ENCODE data around the gene ENTREP3. TPM values are rescaled to one million over a fixed set of nuclear protein-coding genes. Genes with fewer than 3 reads are reported as not detected.
"Not testable (repeated sequence)": the region's sequence is repeated elsewhere in the genome, so short reads cannot be mapped to it uniquely, and the experiment has no call there.

The ENTREP3 gene
- total RNA-seq, 1 experiment from 2014 or later = 72.5 TPM

GRCh38 chr1:155241841-155242264, 13.4 kb downstream of the ENTREP3 start:
- no peak for DNase-seq (ENCODE audit: low spot score)

DNA sequence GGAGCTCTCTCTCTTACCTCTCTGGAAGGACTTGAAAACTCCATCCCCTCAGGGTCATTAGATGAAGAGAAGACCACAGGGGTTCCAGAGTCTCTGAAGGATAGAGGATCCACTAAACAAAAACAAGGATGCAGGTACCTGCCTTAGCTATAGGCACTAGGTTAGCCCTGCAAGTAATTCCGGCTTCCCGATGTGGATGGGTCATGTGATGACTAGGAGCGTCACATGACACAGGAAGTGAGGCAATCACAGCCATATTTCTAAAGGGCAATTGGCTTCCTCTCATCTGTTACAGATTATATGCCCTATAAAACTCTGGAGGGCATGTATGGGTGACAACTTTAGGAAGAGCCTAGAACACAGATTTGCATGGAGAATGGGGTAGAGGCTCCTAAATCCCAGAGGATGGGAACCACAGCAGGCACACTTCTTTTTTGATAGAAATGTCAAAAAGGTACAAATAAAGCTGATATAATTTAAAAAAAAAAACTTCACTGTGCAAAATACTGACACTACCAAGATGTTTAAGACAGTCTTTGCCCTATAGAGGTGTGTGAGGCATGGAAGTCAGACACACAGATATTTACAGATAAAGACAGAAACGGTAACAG, 14.1 kb downstream of the ENTREP3 start:
- Histone ChIP-seq H3K9me3 (ENCODE audit: low read depth, low read length, poor library complexity, severe bottlenecking) (no peaks in the 10 kb centered on the region), H3K4me3 (ENCODE audit: low read depth, low read length, poor library complexity, severe bottlenecking) (peak overlapping the region; percentile 37), H3K4me1 (ENCODE audit: insufficient read depth, low read length, poor library complexity, severe bottlenecking) (peaks cover 30% of the 10 kb centered on the region), H3K36me3 (ENCODE audit: insufficient read depth, low read length, poor library complexity, severe bottlenecking) (peaks cover under 1% of the 10 kb centered on the region), H3K27me3 (replicated peaks; ENCODE audit: insufficient read depth, low read depth, low read length, poor library complexity) (no peaks in the 10 kb centered on the region), H3K27ac (ENCODE audit: low read depth, low read length, poor library complexity, severe bottlenecking) (peak overlapping the region; percentile 38)
- BruUV-seq (replicated peaks) = no TSS peak
- POLR2A ChIA-PET (ENCODE audit: low non-redundant PET) = interaction anchor here (0.6 to 0.7 kb wide), 2 partner anchors 10 to 12 kb away, joined by 3 to 4 read pairs; no protein-coding TSS in a partner anchor
- intact Hi-C loops (cut with micrococcal nuclease; ENCODE audit: unreplicated experiment) = loop anchor here (5.0 kb wide), 1 partner anchor 34 kb away; the partner anchor contains the start of genes MTX1 and THBS3
- TF ChIP-seq EZH2 (IDR thresholded peaks at IDR 0.05; ENCODE audit: borderline replicate concordance, low read depth, low read length, poor library complexity, severe bottlenecking) (no peak), CTCF (conservative IDR thresholded peaks at IDR 0.05; ENCODE audit: low read depth, low read length) (no peak)
- DNase-seq (ENCODE audit: low spot score) = peak; percentile 95
- CTCF ChIA-PET = interaction anchor here (1.0 to 2.2 kb wide), 3 partner anchors 10 to 47 kb away, joined by 3 to 7 read pairs (median 4); no protein-coding TSS in a partner anchor

More at GRCh38 chr1:155241841-155242264, 13.4 kb downstream of the ENTREP3 start:
- Histone ChIP-seq H3K4me3 (ENCODE audit: low read depth, low read length, poor library complexity, severe bottlenecking) (no peak overlapping the region), H3K27ac (ENCODE audit: low read depth, low read length, poor library complexity, severe bottlenecking) (peak overlapping the region; percentile 38), H3K9me3 (ENCODE audit: low read depth, low read length, poor library complexity, severe bottlenecking) (no peaks in the 10 kb centered on the region), H3K4me1 (ENCODE audit: insufficient read depth, low read length, poor library complexity, severe bottlenecking) (peaks cover 30% of the 10 kb centered on the region), H3K27me3 (replicated peaks; ENCODE audit: insufficient read depth, low read depth, low read length, poor library complexity) (no peaks in the 10 kb centered on the region), H3K36me3 (ENCODE audit: insufficient read depth, low read length, poor library complexity, severe bottlenecking) (peaks cover 4% of the 10 kb centered on the region)
- CTCF ChIA-PET = interaction anchor here (2.2 kb wide), 1 partner anchor 9 kb away, joined by 7 read pairs; no protein-coding TSS in a partner anchor
- no TSS peak for BruUV-seq (replicated peaks)
- intact Hi-C loops (cut with micrococcal nuclease; ENCODE audit: unreplicated experiment) = loop anchor here (5.0 kb wide), 1 partner anchor 35 kb away; the partner anchor contains the start of genes MTX1 and THBS3
- TF ChIP-seq CTCF (conservative IDR thresholded peaks at IDR 0.05; ENCODE audit: low read depth, low read length) = no peak
- TF ChIP-seq EZH2 (IDR thresholded peaks at IDR 0.05; ENCODE audit: borderline replicate concordance, low read depth, low read length, poor library complexity, severe bottlenecking) = no peak
- POLR2A ChIA-PET (ENCODE audit: low non-redundant PET) = no interaction called here

- ChIA-PET POLR2A (ENCODE audit: low non-redundant PET) (no interaction called here), CTCF (no interaction called here)
- Histone ChIP-seq H3K4me3 (ENCODE audit: low read depth, low read length, poor library complexity, severe bottlenecking) (no peak overlapping the region), H3K36me3 (ENCODE audit: insufficient read depth, low read length, poor library complexity, severe bottlenecking) (no peaks in the 10 kb centered on the region), H3K4me1 (ENCODE audit: insufficient read depth, low read length, poor library complexity, severe bottlenecking) (peaks cover 3% of the 10 kb centered on the region), H3K27ac (ENCODE audit: low read depth, low read length, poor library complexity, severe bottlenecking) (no peak overlapping the region), H3K27me3 (replicated peaks; ENCODE audit: insufficient read depth, low read depth, low read length, poor library complexity) (no peaks in the 10 kb centered on the region), H3K9me3 (ENCODE audit: low read depth, low read length, poor library complexity, severe bottlenecking) (no peaks in the 10 kb centered on the region)
- no peak for DNase-seq (ENCODE audit: low spot score)
- intact Hi-C loops (cut with micrococcal nuclease; ENCODE audit: unreplicated experiment) = no loop called here
- TF ChIP-seq CTCF (conservative IDR thresholded peaks at IDR 0.05; ENCODE audit: low read depth, low read length) = no peak
- no peak for TF ChIP-seq EZH2 (IDR thresholded peaks at IDR 0.05; ENCODE audit: borderline replicate concordance, low read depth, low read length, poor library complexity, severe bottlenecking)
- no TSS peak for BruUV-seq (replicated peaks)
These were observed 18.8 kb downstream of the ENTREP3 start for GRCh38 chr1:155236451-155236850.

DNA sequence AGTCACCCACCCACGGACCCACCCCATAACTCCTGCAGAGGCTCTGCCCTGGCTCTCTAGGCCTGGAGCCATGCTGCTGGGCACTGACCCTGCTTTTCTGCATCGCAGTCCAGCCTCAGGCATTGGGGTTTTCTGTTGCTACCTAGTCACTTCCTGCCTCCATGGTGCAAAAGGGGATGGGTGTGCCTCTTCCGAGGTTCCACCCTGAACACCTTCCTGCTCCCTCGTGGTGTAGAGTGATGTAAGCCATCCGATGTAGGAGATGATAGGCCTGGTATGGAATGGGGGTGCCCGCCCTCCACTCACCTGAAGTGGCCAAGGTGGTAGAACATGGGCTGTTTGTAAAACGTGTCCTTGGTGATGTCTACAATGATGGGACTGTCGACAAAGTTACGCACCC, 19.9 kb downstream of the ENTREP3 start:
- DNase-seq (ENCODE audit: low spot score); CTCF ChIA-PET; H3K36me3 ChIP-seq (ENCODE audit: insufficient read depth, low read length, poor library complexity, severe bottlenecking); H3K4me1 ChIP-seq (ENCODE audit: insufficient read depth, low read length, poor library complexity, severe bottlenecking); H3K9me3 ChIP-seq (ENCODE audit: low read depth, low read length, poor library complexity, severe bottlenecking); POLR2A ChIA-PET (ENCODE audit: low non-redundant PET); BruUV-seq (replicated peaks); H3K4me3 ChIP-seq (ENCODE audit: low read depth, low read length, poor library complexity, severe bottlenecking); H3K27me3 ChIP-seq (replicated peaks; ENCODE audit: insufficient read depth, low read depth, low read length, poor library complexity); H3K27ac ChIP-seq (ENCODE audit: low read depth, low read length, poor library complexity, severe bottlenecking); intact Hi-C loops (cut with micrococcal nuclease; ENCODE audit: unreplicated experiment): not testable (repeated sequence)

DNA sequence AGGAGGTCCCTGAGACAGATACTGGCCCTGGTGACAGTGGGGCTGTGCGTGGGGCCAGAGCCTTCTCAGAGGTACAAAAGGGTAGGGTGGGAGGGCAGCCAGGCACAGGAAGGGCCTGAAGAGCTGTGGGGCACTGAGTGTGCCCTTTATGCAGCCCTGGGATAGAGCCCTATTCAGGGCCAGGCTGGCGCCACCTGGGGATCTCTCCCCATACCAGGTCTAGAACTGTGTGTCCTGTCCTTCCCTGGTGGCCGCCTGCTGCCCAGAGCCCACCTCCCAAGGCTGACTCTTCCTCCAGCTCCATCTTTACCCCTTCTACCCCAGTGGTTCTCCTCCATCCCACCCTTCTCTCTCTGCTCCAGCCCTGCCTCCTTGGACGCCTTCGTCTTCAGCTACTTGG, 21.8 kb downstream of the ENTREP3 start:
- POLR2A ChIA-PET (ENCODE audit: low non-redundant PET); H3K4me3 ChIP-seq (ENCODE audit: low read depth, low read length, poor library complexity, severe bottlenecking); H3K27me3 ChIP-seq (replicated peaks; ENCODE audit: insufficient read depth, low read depth, low read length, poor library complexity); H3K36me3 ChIP-seq (ENCODE audit: insufficient read depth, low read length, poor library complexity, severe bottlenecking); BruUV-seq (replicated peaks); DNase-seq (ENCODE audit: low spot score); CTCF ChIA-PET; H3K27ac ChIP-seq (ENCODE audit: low read depth, low read length, poor library complexity, severe bottlenecking); intact Hi-C loops (cut with micrococcal nuclease; ENCODE audit: unreplicated experiment); H3K9me3 ChIP-seq (ENCODE audit: low read depth, low read length, poor library complexity, severe bottlenecking); H3K4me1 ChIP-seq (ENCODE audit: insufficient read depth, low read length, poor library complexity, severe bottlenecking): not testable (repeated sequence)

All from A673 (cell line).